PC-3 (cell line): Measurements from ENCODE around the gene CLPTM1L. TPM values are rescaled to one million over a fixed set of nuclear protein-coding genes. Genes with fewer than 3 reads are reported as not detected.

Experiments used
- ATAC-seq: fragments of 200-7000 bp; cut with Tn5 transposase; 2 replicates; pipeline ENCODE4 v1.9.1; 2020; ENCODE audit warnings: mild to moderate bottlenecking, moderate library complexity
- BruUV-seq: library from RNA; stranded (reverse); fragments of 400-500 nt; replicated peaks from 2 replicates; lab custom pipeline; 2021; lab: Mats Ljungman, UMichigan
- CTCF ChIA-PET: fragments of 300-600 bp; sonication (Branson Sonifier 250); formaldehyde crosslinking; loops from one replicate; lab custom pipeline; 2022; ENCODE audit warnings: antibody characterized with exemption; lab: Charles Lee
- POLR2A ChIA-PET: fragments of 300-600 bp; sonication (Branson Sonifier 250); formaldehyde crosslinking; loops from one replicate; lab custom pipeline; 2022; ENCODE audit warnings: antibody characterized with exemption; ENCODE audit not compliant: unreplicated experiment; lab: Charles Lee
- DNase-seq: peaks from one replicate; pipeline ENCODE4 v3.0.0-alpha.2; 2015
- H2AFZ ChIP-seq: fragments of 300-600 bp; sonication (generic); 2 replicates; pipeline ENCODE4 v1.6.0; 2016; ENCODE audit warnings: antibody characterized with exemption, low read length
- H3F3A ChIP-seq: fragments of 300-600 bp; sonication (generic); one replicate; pipeline ENCODE4 v1.6.0; 2017; ENCODE audit warnings: antibody characterized with exemption, low read length, control low read depth, mild to moderate bottlenecking; ENCODE audit not compliant: unreplicated experiment
- H3K27ac ChIP-seq: fragments of 300-600 bp; sonication (generic); 2 replicates; pipeline ENCODE4 v1.5.1; 2016; ENCODE audit warnings: mild to moderate bottlenecking, low read length
- H3K27me3 ChIP-seq: fragments of 300-600 bp; sonication (generic); 2 replicates; pipeline ENCODE4 v1.6.1; 2016; ENCODE audit warnings: low read length, mixed read lengths
- H3K36me3 ChIP-seq: fragments of 300-600 bp; sonication (generic); 2 replicates; pipeline ENCODE4 v1.6.1; 2016; ENCODE audit warnings: low read depth, mixed run types, low read length, mixed read lengths
- H3K4me1 ChIP-seq: fragments of 300-600 bp; sonication (generic); 2 replicates; pipeline ENCODE4 v1.5.1; 2016; ENCODE audit warnings: low read length; ENCODE audit not compliant: insufficient read depth
- H3K4me2 ChIP-seq: fragments of 300-600 bp; sonication (generic); 2 replicates; pipeline ENCODE4 v1.6.0; 2016; ENCODE audit warnings: low read length
- H3K4me3 ChIP-seq: fragments of 300-600 bp; sonication (generic); 2 replicates; pipeline ENCODE4 v1.5.1; 2016; ENCODE audit warnings: mild to moderate bottlenecking, low read length, mixed read lengths
- H3K79me2 ChIP-seq: fragments of 300-600 bp; sonication (generic); 2 replicates; pipeline ENCODE4 v1.6.1; 2017; ENCODE audit warnings: low read length, mixed read lengths
- H3K9ac ChIP-seq: fragments of 300-600 bp; sonication (generic); 2 replicates; pipeline ENCODE4 v1.6.0; 2016; ENCODE audit warnings: mild to moderate bottlenecking, low read length
- H3K9me2 ChIP-seq: fragments of 300-600 bp; sonication (generic); replicated peaks from 2 replicates; pipeline ENCODE4 v1.6.1; 2016; ENCODE audit warnings: mixed run types, low read length, mixed read lengths
- H3K9me3 ChIP-seq: fragments of 300-600 bp; sonication (generic); 2 replicates; pipeline ENCODE4 v1.6.1; 2016; ENCODE audit warnings: low read length, mixed read lengths
- H4K20me1 ChIP-seq: fragments of 300-600 bp; sonication (generic); 2 replicates; pipeline ENCODE4 v1.6.1; 2016; ENCODE audit warnings: low read length, mixed read lengths
- EZH2phosphoT487 ChIP-seq: fragments of 300-600 bp; sonication (generic); IDR thresholded peaks from 2 replicates; pipeline ENCODE4 v1.6.1; 2018; ENCODE audit warnings: mild to moderate bottlenecking, antibody characterized with exemption, low read length, borderline replicate concordance
- intact Hi-C: fragments of 100-400 bp; cut with micrococcal nuclease; formaldehyde crosslinking; loops from 2 replicates; pipeline ENCODE4 v1.9.0; 2023
- microRNA-seq: library from miRNA; unstranded; fragments of <30 nt; microRNA quantifications from one replicate; pipeline ENCODE4 v1.1.0, GENCODE V29; 2020; ENCODE audit not compliant: unreplicated experiment
- total RNA-seq: library from RNA; depleted of rRNA; stranded (reverse); fragments of >200 nt; gene quantifications from 2 replicates; pipeline ENCODE4 v1.2.3, GENCODE V29; 2014; rRNA removed

The CLPTM1L gene
- total RNA-seq, 1 experiment from 2014 or later, result 463 TPM

- Histone ChIP-seq H3K27ac (no peak overlapping the region), H3K27me3 (no peaks in the 10 kb centered on the region), H3K9ac (no peak overlapping the region), H3K4me2 (no peak overlapping the region), H3K4me1 (no peaks in the 10 kb centered on the region), H2AFZ (no peak overlapping the region), H3K4me3 (no peak overlapping the region), H3F3A (no peaks in the 10 kb centered on the region), H4K20me1 (no peaks in the 10 kb centered on the region), H3K79me2 (no peaks in the 10 kb centered on the region), H3K36me3 (no peaks in the 10 kb centered on the region), H3K9me3 (no peaks in the 10 kb centered on the region), H3K9me2 (no peaks in the 10 kb centered on the region)
- intact Hi-C loops, result no loop called here
- BruUV-seq, result no TSS peak
- DNase-seq (no peak), ATAC-seq (no peak)
- no peak for TF ChIP-seq EZH2phosphoT487
- CTCF ChIA-PET, result no interaction called here
- POLR2A ChIA-PET, result no interaction called here
These were observed 76.8 kb downstream of the CLPTM1L start for GRCh38 chr5:1268056-1268455.

Small RNA genes within 50 kb of the gene (microRNA-seq; reads per million reads assigned to microRNA genes)
- not detected for gene MIR4457

Other genes with a start within 250 kb of the CLPTM1L start
- 48.2 and 58.3 TPM in 2 replicates for gene SLC12A7, start 233.0 kb downstream of the CLPTM1L start, total RNA-seq
- not detected in 2 replicates for gene SLC6A19, start 143.5 kb downstream of the CLPTM1L start, total RNA-seq
- gene SLC6A18, start 119.7 kb downstream of the CLPTM1L start, total RNA-seq, result not detected in 2 replicates
- 0.80 and 1.2 TPM in 2 replicates for gene TERT, start 50.0 kb downstream of the CLPTM1L start, total RNA-seq
- gene SLC6A3, start 100.3 kb upstream of the CLPTM1L start, total RNA-seq, result not detected in 2 replicates
- 121 and 144 TPM in 2 replicates for gene LPCAT1, start 178.9 kb upstream of the CLPTM1L start, total RNA-seq